Retina (tissue), 1 donor: Measurements from ENCODE around the gene XRCC4.

Experiments
- DNase-seq: peaks from one replicate; pipeline ENCODE4 v3.0.0-alpha.2; 2016

The XRCC4 gene

DNA sequence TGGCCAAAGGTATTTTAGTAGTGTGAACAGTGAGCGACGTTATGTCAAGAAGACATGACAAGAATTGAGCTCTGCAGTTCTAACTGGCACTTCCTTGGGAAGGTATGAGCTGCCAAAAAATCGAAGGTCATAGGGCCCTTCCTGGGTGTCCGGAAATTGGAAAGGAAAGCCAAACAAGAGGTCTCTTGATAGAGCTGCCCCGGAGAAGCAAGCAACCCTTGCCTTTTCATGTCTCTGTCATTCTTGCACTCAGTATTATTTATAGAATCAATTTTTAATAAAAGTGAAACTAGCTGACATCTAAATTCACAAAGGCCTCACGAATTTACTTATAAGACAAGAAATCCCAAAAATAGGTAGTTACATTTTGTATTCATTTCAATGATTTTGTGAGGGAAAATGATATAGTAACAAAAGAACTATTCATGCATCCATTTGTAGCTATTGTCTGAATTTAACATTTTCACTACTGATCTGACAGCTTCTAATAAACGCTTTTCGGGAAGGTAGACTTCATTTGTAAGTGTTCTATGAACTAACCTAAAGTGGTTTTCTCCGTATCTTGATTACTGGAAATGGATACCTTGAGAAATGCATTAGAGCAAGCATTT is 280.4 kb downstream of the XRCC4 start:
- no peak for DNase-seq

DNA sequence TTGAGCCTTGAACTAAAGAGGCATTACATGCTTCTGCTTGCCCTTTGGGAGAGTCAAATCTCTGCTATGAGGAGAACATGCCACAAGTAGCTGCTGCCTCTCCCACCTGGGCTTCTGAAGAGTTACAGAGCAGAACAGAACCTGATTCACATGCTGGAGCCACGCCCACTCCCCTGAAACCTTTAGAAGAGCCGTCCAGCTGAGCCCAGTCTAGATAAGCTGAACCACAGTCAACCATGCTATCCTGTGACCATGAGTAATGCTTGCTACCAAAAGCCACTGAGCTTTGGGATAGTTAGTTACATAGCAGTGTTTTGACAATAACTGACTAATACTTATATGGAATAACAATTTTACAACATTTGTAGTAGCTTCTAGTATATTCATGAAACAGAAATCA is 283.2 kb downstream of the XRCC4 start:
- DNase-seq, result no peak

DNA sequence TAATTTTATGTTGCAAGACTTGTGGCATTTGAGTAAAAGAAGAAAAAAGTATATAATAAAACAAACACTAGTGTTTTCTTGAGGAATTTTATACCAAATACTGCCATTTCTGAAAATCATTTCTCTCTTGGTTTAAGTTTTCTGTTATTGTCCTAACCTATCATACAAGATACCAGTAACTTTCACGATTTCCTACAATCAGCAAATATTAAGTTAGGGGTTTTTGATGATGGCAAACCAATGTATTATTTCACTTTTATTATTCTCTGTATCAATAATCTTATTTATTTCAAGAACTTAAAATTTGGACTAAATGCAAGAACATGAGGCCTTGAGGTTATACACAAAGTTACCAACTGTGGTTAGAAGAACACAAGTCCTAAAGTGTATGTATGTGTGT is 285.2 kb downstream of the XRCC4 start:
- DNase-seq, result no peak

DNA sequence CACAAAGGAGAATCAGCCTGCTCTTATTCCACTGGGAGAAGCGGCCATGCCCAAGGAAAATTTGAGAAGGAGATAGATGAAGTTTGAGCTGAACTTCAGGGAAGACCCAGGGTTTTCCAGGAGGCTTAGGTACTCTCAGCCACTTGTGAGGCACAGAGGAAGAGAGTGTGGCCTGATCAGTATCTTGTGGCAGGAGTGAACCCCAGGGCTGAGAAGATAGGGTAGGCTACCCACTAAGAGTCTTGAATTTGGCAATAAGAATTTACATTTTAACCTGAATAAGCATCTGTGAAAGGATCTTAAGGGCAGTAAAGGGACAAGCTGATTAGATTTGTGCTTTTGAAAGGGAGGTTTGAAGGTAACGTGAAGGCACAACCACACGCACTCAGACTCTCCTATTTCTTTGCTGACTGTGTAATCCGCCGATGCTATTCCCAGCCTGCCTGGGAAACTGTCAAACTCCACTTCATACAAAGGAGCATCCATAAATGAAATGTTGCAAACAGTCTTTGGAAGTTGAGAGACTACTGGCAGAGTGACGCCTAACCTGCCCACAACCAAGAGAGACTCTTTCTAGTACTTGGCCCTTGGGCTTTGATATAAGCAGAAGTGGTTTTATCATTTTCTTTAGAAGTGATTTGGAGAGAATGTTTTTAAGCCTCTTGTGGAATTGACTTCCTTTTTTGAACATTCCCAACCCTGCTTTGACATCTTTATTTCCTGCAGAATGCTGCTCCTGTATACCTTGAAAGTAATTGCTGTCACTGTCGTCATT is 286.0 kb downstream of the XRCC4 start:
- DNase-seq, result no peak

DNA sequence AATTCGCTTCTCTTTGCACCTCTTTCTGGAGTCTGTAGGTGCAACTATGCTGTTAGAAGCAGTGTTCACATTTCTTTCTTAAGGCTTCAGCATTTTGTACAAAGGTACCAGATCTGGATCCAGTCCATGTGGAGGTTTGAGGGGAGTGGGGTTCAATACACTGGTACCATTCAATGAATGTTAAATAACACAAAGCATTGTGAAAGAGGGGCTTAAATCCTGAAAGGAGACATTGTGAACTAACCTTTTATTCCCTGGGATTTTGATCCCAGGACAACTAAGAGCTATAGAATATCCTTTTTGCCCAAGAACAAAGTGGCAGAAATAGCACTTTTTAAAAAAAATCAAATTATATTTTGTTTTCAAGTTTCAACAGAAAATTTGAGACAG is 286.5 kb downstream of the XRCC4 start:
- DNase-seq, result no peak

DNA sequence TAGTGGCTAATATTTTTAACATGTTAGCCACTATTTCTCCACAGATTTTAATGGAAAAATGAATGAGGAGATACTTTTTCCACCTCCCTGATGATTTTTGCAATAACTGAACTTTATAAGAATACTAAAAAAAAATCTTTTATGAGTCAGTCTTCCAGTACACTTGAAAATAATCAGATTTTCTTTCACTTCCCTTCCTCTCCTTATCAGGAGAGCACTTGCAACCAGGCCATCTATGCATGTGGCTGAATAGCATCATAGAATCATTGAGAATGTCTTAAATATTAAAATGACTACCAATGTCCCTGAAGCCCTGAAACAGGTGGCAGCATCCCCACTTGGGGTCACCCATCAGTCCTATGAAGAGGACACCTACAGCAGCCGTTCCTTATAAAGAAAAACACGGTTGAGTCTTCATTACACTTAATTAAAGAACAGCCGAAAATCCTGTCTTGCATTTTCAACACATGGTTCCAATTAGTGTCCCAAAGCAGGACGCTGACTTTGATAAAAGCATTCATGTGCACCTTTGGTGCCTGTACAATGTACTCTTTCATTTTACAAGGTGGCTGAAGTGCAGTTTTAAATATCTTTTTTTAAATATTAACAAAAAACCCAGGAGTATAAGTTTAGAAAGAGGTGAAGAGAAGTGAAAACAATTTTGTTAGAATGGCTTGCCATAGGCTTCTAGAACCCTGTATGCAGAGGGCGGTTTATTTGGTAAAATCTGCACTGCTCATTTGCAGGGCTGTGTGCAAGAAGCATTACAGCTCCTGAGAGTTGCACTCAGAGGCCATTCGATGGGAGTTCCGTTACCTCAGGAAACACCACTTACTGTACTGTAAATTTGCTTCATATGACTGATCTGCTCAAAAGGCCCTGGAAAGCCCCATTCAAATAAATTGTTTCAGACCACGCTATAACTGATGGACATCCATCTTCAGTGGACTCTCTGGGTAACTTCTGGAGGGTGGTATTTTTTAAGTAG is 287.3 kb downstream of the XRCC4 start:
- no peak for DNase-seq

DNA sequence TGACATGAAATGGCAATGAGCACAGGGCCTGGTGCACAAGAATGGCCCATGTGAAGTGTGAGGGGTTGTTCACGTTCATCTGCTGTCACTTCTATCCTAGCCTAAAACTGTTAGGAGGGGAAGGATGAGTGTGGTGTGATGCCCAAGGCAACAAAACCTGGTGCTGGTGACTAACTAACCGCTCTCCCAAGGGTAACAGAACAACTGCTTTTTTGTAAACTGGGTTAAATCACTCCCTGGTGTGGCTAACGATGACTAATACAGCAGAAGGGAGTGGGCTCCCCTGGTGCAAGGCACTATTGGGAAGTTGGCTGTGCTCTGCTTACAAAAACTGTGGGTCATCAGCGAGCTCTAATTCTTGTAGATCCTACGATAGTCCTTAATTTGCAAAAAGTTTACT is 291.0 kb downstream of the XRCC4 start:
- DNase-seq, result no peak

DNA sequence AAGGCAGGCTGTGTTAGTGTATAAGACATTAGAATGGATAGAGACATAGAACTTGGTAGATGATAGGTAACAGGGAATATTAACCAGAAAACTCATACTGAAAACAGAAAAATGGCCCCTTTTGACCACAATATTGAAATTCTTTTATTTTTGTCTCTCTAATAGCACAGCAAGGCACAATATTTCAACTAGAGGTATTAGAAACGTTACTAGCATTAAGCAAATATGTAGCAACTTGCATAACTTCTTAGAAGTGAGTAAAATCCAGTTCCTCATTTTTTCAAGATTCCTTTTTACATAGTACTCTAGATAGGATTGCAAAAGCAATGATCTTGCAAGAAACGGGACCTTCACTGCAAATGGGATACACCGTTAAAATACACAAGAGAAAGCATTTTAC is 291.5 kb downstream of the XRCC4 start:
- no peak for DNase-seq

DNA sequence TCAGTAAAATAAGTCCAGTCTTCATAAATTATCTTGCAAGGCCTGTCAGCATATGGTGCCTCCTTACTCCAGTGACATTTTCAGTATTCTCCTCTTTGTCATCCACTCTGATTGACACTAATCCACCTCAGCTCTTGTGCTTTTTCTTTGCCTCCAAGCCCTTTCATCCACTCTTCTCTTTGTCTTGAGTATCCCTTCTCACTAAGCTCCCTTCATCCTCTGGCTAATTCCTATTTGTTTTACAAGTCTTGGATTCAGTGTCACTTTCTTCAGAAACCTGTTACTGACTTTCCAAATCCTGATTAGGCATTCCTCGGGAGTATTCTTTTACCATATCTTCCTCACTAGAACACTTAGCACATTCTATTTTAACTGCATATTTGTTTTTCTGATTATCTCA is 293.6 kb downstream of the XRCC4 start:
- DNase-seq, result no peak

DNA sequence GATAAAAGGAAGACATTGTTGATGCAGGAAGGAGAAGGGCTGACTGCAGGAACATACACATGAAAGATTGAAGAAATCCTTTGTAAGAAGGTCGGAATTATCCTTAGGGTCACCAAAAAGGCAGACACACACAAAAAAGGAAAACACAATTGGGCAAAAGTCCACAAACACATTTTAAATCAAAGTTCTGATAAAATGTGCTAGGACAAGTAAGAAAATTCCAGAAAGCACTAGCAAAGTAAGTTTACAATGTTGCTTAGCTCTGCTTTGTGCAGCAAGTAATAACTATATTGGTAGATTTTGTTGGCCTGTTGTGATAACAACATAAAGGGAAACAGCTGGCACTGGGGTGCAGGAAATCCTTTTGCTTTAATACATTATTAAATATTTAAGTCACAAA is 294.4 kb downstream of the XRCC4 start:
- DNase-seq, result no peak

DNA sequence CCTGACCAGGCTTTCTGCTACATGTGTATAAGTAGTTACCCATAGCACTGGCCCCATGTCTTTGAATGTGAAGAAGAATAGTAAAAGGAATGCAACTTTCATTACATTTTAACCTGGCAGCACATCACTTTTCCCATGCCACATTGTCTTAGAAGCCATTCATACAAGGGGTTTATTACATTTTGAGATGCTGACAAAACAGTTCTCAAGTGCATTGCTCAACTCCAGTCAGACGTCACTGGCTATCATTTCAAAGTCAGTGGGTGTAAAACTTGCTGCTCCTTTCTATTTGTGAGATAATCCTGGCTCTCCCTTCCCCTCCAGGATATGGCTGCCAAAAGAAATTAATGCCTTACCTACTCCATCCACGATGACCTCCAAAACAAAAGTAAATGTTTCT is 297.2 kb downstream of the XRCC4 start:
- DNase-seq, result no peak

DNA sequence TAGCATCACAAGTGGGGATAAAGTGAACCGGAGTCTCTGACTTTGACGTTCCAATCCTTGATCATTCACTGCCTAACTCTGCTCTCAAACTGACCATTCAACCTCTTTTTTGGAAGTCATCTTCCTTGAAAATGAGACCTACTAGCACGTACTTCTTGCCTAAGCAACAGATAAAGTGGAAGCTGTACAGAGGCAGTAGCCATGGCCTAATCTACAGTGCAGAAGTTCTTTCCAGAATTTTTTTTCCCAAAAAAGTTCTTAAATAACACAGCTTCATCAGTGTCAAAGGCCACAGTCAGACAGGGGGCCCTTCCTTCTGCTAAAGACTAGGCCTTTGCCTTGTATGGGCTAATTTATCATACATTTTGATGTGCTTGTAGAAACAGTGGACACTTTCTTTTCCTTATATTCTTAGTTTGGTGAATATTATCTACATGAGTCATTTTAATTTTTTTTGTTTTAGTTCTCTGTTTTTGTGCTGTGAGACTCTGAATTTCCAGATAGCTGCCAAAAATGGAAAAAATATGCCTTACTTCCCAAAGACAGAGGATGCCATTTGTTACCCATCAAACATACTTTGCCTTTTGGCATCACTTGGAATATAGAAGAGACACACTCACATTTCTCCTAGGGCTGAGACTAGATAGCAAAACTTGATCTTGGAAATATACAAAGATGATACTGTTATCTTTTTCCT is 297.9 kb downstream of the XRCC4 start:
- DNase-seq, result no peak

DNA sequence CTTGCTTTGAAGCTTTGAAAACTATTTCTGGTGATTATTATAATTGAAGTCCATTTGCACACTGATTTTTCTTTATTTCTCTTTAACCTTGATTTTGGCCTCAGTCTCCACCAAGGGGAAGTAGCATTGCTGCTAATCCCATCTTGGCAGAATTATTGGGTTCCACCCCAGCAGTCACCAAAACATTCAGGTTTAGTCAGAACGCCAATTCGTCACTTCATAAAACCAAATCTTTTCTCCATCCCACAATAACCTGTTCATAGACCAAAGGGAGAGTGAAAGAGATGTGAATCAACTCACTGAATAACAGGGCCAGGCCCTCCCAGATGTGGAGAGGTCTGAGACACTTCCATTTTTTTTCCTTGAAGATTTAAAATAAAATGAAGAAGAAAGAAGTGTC is 299.1 kb downstream of the XRCC4 start:
- DNase-seq, result no peak

DNA sequence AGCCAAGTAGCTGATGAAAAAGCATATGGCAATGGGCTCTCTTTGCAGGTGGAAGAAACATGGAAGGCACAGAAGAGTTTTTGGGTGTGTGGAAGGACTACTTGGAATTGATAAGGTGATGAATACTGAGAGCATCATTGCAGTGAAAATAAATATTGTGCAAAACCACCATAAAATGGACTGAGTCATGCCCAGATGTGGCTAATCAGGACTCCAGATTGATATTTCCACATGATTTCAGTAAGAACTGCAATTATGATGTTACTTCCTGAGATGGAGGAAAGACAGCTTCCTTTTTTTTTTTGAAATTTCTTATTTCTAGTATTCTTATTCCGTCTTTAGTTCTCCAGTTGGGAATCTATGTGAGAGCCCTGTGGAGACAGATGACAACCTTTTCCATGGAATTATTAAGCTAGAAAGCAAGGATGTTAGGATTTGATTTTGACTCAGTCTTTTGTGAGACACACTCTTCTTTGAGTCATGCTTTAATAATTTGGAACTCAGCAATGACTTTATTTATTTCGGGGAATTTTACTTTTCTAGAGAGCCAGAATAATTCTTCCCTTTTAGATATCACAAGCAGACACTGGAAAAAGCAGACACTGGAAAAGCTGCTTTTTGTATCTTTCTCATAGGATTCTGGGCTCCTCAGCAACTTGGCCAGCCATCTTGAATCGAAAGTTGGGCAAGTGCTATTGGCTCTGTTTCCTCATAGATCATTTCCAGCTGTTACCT is 300.0 kb downstream of the XRCC4 start:
- no peak for DNase-seq

DNA sequence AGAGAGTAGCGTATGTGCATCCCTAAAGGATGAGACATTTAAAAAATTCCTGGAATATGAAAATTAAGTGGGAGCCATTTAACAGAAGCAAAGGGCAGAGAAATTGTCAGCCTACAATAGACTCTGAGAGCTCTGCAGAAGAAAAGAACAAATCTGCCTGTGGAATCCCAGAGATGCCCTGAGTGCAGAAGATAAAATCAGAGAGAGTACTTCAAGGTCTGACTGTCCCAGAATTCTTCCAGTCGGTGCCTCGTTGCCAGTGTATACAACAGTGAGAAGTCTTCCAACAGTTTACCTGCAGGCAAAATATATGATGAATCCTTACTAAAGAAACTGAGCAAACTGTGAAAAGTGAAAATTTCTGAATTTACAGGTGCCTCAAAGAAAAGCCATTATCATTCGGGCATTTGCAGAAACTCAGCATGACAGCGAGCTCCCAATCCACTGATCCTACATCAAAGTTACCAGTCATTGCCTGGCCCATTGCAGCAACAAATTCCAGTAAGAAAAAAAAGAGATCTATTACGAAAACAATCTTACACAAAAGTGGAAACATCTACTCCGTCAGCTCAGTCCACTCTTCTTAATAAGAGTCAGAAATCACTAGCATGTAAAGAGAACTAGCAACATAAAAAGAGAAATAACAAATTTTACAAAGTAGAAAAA is 301.4 kb downstream of the XRCC4 start:
- no peak for DNase-seq

DNA sequence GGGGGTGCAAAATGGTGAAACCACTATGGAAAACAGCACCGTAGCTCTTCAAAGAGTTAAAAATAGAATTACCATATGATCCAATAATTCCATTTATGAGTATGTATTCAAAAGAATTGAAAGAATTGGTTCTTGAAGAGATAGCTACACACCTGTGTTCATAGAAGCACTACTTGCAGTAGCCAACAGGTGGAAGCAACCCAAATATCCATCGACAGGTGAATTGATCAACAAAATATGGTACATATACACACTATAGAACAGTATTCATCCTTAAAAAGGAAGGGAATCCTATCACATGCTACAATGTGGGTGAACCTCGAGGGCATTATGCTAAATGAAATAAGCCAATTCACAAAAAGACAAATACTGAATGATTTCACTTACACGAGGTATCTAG is 308.5 kb downstream of the XRCC4 start:
- DNase-seq, result no peak

DNA sequence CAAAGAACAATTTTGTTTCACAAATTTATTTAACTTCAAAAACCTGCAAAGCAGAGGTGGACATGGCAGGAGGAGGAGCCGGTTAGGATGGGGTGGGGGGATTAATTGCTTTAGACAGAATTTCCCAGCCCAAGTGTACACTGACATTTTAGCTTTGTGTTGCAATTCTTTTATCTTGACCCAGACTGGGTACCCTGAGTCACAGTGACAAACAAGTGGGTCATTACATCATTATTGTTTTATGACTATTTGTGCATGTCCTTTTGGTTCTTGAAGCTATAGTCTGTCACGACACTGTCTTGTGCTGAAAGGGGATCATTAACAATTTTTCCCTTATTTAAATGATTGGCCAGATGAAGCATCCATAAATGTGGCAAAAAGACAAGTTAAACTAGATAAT is 309.7 kb downstream of the XRCC4 start:
- DNase-seq, result no peak

DNA sequence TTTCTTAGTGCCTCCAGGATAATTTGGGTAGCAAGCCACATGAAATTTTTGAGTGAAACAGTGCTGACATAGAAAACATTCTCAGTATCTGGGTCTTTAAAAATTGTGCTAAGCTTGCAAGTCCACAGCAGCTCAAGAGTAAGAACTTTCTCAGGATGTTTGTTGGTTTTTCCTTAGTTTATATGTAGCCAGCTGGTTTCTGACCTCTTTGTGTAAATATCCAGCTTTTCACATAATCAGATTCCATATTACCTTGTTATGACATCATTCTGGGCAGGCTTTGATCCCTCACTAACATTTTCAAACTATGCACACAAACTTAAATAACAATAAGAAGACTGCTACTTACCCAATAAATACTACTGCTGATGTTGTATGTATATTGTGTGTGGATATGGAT is 311.3 kb downstream of the XRCC4 start:
- DNase-seq, result no peak

DNA sequence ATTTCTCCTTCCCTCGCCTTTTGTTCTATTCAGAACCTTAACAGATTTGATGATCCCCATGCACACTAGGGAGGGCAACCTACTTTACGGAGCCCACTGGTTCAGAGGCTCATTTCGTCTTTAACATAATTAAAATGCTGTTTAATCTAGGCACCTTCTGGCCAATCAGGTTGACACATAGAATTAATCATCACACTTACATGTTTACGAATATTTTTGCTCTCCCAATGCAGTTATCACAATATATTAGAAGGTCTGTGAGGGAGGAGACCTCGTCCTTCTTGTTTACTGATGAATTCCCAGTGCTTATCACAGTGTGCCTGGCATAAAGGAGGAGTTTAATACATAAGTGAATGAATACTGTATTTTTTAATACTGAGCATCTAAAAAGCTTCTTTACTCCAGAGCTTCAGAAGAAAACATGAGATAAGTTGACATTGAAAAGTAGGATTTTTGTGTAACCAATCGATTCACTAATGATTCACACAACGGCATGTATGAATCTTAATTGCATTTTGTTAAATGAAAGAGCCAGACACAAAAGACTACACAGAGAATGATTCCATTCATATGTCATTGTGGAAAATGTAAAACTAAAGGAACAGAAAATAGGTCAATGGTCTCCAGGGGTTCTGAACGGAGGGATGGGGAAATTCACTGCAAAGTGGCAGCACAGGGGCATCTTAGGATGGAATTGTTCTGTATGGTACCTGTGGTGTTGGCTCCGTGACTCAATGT is 315.6 kb downstream of the XRCC4 start:
- peak; percentile 67 for DNase-seq

DNA sequence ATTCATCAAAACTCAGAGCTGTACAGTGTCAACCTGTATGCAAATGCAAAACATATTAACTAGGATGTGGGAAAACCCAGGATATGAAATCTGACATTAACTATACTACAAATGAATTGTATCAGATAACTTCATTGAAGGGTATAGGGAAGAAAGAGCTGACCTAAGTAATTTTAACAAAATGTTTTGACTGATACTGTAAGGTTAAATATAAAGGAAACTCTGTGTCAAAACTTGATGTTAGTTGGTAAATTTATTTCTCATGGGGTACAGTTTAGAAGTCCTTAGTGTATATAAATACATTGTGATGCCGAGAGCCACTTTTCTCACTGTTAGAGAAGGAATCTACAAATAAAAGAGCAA is 316.1 kb downstream of the XRCC4 start:
- no peak for DNase-seq

DNA sequence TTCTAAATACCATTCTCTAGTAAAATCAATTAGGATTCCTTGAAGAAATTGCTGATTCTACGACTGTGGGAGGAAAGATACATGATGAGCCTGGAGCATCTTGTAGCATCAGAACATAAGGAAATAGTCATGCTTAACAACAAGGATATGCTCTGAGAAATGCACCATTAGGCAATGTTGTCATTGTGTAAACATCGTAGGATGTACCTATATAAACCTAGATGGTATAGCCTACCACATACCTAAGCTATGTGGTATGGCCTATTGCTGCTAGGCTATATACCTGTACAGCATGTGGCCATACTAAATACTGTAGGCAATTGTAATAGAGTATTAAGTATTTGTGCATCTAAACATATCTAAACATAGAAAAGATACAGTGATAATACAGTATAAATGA is 316.8 kb downstream of the XRCC4 start:
- DNase-seq, result no peak
